ENCODE data around the gene DDX28. TPM values are rescaled to one million over a fixed set of nuclear protein-coding genes. Genes with fewer than 3 reads are reported as not detected.

Gene DDX28
- total and polyA plus RNA-seq, 2 donors (not counting 3 experiments of a cell fraction or from before 2014, with no cell fraction given): 8.4 to 12.5 TPM

GRCh38 chr16:67988675-67989074 lies 34.4 kb downstream of the DDX28 start:
- no peak overlapping the region for H3K4me2 ChIP-seq (ENCODE audit: insufficient read depth, low read length)
- no peaks in the 10 kb centered on the region for H4K20me1 ChIP-seq (replicated peaks; ENCODE audit: control insufficient read depth, extremely low read depth, insufficient read depth, low read length)
- no peaks in the 10 kb centered on the region for H3K9me3 ChIP-seq (replicated peaks; ENCODE audit: control insufficient read depth, insufficient read depth, low read length)
- H2AFZ ChIP-seq (ENCODE audit: low read depth, low read length): no peak overlapping the region
- FAIRE-seq: no peak
- no peaks in the 10 kb centered on the region for H3K27me3 ChIP-seq (ENCODE audit: control insufficient read depth in 2 of 2, insufficient read depth in 2 of 2, low read length in 2 of 2)
- H3K4me3 ChIP-seq (replicated peaks in 1 of 3; ENCODE audit: insufficient read depth in 1 of 3, low read depth in 1 of 3, low read length in 3 of 3): no peak overlapping the region
- no peaks in the 10 kb centered on the region for H3K9me1 ChIP-seq (replicated peaks; ENCODE audit: control insufficient read depth, extremely low read depth, insufficient read depth, low read length)
- dilution Hi-C loops (cut with MboI; ENCODE audit: extremely low pct_ligation_motif_present, low sequenced_read_pairs) (no loop called here), intact Hi-C loops (cut with micrococcal nuclease) (no loop called here)
- no peak for TF ChIP-seq GATA2 (IDR thresholded peaks at IDR 0.05; ENCODE audit: insufficient read depth, insufficient read length, low read depth, low read length)
- no peak for TF ChIP-seq EZH2 (IDR thresholded peaks at IDR 0.05; ENCODE audit: borderline replicate concordance, low read depth, low read length, severe bottlenecking)
- no peak for TF ChIP-seq FOS (IDR thresholded peaks at IDR 0.05; ENCODE audit: borderline replicate concordance, insufficient read depth, low read length)
- TF ChIP-seq POLR2A (IDR thresholded peaks at IDR 0.05; ENCODE audit: low read depth, low read length): no peak
- TF ChIP-seq MYC (IDR thresholded peaks at IDR 0.05; ENCODE audit: low read depth, low read length): no peak
- TF ChIP-seq, protein P1, sequence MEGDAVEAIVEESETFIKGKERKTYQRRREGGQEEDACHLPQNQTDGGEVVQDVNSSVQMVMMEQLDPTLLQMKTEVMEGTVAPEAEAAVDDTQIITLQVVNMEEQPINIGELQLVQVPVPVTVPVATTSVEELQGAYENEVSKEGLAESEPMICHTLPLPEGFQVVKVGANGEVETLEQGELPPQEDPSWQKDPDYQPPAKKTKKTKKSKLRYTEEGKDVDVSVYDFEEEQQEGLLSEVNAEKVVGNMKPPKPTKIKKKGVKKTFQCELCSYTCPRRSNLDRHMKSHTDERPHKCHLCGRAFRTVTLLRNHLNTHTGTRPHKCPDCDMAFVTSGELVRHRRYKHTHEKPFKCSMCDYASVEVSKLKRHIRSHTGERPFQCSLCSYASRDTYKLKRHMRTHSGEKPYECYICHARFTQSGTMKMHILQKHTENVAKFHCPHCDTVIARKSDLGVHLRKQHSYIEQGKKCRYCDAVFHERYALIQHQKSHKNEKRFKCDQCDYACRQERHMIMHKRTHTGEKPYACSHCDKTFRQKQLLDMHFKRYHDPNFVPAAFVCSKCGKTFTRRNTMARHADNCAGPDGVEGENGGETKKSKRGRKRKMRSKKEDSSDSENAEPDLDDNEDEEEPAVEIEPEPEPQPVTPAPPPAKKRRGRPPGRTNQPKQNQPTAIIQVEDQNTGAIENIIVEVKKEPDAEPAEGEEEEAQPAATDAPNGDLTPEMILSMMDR (IDR thresholded peaks at IDR 0.05; ENCODE audit: extremely low read depth in 1 of 2, insufficient read depth in 1 of 2, low read depth in 1 of 2, low read length in 2 of 2): no peak
- TF ChIP-seq JUN (IDR thresholded peaks at IDR 0.05; ENCODE audit: borderline replicate concordance, insufficient read depth, insufficient read length, low read depth): no peak
- no TSS peak for BruUV-seq (replicated peaks)
- H3K9ac ChIP-seq (replicated peaks; ENCODE audit: extremely low read depth, insufficient read depth, low read length): no peak overlapping the region
- POLR2A ChIA-PET: no interaction called here
- H3K4me1 ChIP-seq (ENCODE audit: control insufficient read depth, extremely low read depth, insufficient read depth, low read length): peaks cover 17% of the 10 kb centered on the region
- CTCF ChIA-PET: interaction anchor here (1.8 to 2.4 kb wide), 2 partner anchors 14 to 52 kb away, joined by 5 to 6 read pairs; no protein-coding TSS in a partner anchor
- no peak overlapping the region for H3K27ac ChIP-seq (ENCODE audit: insufficient read depth, low read depth, low read length)
- no peaks in the 10 kb centered on the region for H3K79me2 ChIP-seq (ENCODE audit: control insufficient read depth, insufficient read depth, low read length)
- DNase-seq (ENCODE audit: low read depth, low spot score): no peak
- no peaks in the 10 kb centered on the region for H3K36me3 ChIP-seq (ENCODE audit: control insufficient read depth in 2 of 2, extremely low read depth in 1 of 2, insufficient read depth in 2 of 2, low read length in 2 of 2)
